Cardiac fibroblast (primary cell): ENCODE measurements around the gene TOB2.

Source experiments
- DNase-seq, 2 donors: peaks; one replicate each; pipeline versions ENCODE4 v3.0.0 to v3.0.0-alpha.2; 2010; ENCODE audit warnings: low read depth in 2 of 2
- H3K4me3 ChIP-seq, 2 donors: replicated peaks in 1 of 2; 1 replicate in 1 of 2; 2 replicates in 1 of 2; pipeline ENCODE4 v1.5.1; 2011; ENCODE audit warnings: low read depth in 2 of 2, low read length in 2 of 2, mild to moderate bottlenecking in 2 of 2, moderate library complexity in 1 of 2
- TF ChIP-seq, protein P1 (sequence below): IDR thresholded peaks from one replicate; pipeline ENCODE4 v1.5.1; 2011; ENCODE audit warnings: low read depth, mild to moderate bottlenecking, low read length, inconsistent platforms

TOB2 gene

DNA sequence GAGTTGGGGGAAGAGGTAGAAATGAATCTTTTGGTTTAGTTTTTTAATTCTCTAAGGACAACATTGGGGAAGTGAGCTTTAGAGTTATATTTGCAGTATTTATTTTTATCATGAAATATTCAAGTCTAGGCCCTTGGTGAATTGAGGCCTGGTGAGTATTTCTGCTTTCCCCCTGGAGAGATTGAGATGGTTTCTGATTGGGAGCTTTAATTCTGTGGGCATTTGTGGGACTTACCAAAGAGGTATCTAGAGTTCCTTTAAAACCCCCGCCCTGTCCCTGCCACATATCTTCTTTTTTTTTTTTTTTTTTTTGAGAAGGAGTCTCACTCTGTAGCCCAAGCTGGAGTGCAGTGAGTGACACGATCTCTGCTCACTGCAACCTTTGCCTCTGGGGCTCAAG is 31.9 kb upstream of the TOB2 start:
- TF ChIP-seq, protein P1, sequence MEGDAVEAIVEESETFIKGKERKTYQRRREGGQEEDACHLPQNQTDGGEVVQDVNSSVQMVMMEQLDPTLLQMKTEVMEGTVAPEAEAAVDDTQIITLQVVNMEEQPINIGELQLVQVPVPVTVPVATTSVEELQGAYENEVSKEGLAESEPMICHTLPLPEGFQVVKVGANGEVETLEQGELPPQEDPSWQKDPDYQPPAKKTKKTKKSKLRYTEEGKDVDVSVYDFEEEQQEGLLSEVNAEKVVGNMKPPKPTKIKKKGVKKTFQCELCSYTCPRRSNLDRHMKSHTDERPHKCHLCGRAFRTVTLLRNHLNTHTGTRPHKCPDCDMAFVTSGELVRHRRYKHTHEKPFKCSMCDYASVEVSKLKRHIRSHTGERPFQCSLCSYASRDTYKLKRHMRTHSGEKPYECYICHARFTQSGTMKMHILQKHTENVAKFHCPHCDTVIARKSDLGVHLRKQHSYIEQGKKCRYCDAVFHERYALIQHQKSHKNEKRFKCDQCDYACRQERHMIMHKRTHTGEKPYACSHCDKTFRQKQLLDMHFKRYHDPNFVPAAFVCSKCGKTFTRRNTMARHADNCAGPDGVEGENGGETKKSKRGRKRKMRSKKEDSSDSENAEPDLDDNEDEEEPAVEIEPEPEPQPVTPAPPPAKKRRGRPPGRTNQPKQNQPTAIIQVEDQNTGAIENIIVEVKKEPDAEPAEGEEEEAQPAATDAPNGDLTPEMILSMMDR, result no peak
- DNase-seq, result no peak
- no peak overlapping the region for H3K4me3 ChIP-seq

DNA sequence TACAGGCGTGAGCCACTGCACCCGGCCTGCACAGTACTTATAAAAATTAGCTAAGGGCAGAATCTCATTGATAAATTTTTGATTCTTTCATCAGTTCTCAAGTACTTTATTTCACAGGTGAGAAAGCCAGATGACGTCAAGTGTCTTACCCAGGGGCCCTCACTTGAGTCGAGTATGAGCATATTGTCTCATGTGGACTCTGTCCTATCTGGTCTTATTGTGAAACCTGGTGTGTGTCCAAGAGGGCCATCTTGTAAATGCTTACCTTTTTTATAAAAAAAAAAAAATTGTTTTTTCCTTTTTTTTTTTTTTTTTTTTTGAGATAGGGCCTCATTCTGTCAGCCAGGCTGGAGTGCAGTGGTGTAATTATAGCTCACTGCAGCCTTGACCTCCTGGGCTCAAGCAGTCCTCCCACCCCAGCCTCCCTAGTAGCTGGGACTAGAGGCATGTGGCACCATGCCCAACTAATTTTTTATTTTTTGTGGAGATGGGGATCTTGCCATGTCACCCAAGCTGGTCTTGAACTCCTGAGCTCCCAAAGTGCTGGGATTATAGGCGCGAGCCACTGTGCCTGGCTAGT is 28.4 kb upstream of the TOB2 start:
- H3K4me3 ChIP-seq, result no peak overlapping the region
- TF ChIP-seq, protein P1, result no peak
- DNase-seq, result no peak

DNA sequence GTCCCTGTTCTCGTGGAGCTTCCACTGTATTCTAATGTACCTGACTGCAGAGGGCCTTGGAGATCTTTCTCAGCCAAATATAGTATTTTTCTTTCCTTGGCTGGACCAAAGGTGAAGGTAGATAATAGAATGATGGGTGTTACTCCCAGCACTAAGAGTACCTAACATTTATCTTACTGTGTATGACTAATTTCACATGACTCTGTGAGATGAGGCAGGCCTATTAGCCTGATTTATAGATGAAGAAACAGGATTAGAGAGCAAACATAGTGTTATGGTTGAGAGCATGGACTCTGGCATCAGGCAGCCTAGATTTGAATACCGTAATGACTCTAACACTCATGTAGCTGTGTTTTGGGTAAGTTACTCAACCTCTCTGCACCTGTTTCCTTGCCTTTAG is 25.0 kb upstream of the TOB2 start:
- TF ChIP-seq, protein P1, result no peak
- DNase-seq, result no peak
- no peak overlapping the region for H3K4me3 ChIP-seq

DNA sequence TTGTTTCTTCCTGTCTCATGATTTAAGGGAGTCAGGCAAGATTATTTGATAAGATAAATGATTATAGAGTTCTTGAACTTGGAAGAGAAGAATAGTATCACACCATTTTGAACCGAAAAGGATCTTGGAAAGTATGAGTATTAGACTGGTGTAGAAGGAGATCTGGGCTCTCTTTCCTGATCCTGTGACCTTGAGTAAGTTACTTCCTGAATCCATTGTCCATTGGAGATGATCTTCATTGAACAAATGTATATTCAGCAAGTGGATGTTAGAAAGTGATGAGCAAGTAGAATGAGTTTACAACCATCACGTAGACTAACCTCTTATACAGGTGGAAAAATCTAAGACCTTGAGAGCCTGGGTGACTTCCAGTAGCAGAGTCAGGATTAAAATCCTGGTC is 24.3 kb upstream of the TOB2 start:
- DNase-seq, result no peak
- TF ChIP-seq, protein P1, result no peak
- H3K4me3 ChIP-seq, result no peak overlapping the region

DNA sequence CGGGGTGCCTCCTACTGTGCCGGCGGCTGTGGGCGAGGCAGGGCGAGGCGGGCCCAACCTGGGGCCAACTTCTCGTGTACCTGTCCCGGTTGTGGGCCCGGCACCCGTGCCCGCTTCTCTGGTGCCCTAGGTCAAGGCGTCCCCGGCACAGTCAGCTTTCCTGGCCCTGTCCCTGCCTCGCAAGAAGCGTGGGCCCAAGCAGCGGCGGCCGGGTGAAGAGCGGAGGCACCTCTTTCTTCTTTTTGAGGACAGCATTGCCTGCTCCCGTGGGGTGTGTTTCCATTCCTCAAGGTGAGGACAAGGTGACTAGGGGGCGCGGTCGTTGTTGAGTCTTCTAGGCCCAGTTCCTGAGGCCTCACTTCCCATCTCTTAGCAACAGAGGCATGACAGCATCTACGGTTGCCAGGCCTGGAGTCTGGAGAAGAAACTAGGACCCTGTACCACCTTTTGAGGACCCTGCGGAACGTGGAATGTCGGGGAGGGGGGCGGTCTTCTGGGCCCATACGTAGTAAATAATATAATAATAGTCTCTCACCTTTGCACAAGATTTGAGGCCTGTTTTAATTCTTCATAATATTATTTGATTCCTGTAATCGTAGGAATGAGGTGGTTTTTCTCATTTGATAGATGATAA is 22.7 kb upstream of the TOB2 start:
- peak overlapping the region; percentile 95 to 98 for H3K4me3 ChIP-seq
- TF ChIP-seq, protein P1, result no peak
- DNase-seq, result no peak

DNA sequence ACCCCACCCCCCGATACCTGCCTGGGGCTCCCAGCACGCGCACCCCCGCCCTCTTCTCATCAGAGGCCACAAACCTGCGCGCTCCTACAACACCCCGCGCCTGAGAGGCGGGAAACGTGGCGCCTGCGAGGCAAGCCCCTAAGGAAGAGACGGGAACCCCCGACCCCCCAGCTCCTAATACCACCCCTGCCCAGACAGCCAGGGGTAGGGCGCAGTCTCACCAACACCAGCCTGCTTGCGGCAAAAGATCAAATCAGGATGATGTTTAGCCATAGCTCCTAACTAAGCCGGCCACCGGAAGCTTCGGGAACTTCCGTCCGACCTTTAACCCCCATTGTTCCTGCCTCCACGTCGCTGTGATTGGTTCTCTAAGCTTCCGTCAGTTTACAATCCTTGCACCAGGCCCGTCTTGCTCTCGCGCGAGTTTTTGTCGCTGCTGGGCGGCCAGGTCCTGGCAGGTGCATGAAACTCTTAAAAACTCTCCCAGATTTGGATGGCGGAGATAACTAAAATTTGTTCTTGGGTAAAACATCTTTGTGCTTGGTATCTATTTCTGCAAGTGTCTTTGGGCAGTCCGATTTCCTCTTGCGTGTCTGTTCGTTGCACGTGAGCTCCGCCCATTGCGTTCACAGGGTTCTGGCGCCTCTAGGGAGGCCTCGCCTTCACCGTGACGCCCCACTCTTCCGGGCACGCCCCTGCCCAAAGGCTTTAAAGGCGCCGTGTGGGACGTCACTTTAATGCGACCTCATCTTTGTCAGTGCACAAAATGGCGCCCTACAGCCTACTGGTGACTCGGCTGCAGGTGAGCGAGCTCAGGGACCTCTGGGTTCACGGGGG is 22.0 kb upstream of the TOB2 start, which contains the start of the genes ACO2 and PHF5A:
Gene ACO2 (plus strand): TSS at position 737 of the 837 bp plus-strand sequence. CDS start 30 bp downstream, at position 767.
Gene PHF5A (minus strand): TSS at position 312 of the 837 bp plus-strand sequence. CDS start 39 bp downstream, at position 273.
- DNase-seq, result peak; percentile 98 to 99
- TF ChIP-seq, protein P1, result no peak
- peak within 1 kb of the TSS; percentile 95 to 98 for H3K4me3 ChIP-seq
